HepG2 (cell line): ENCODE data around the gene AARS2. TPM values are rescaled to one million over a fixed set of nuclear protein-coding genes. Genes with fewer than 3 reads are reported as not detected.

Source experiments
- ATF3 ChIP-seq: sonication (generic); formaldehyde crosslinking; IDR thresholded peaks from 2 replicates; pipeline ENCODE4 v1.4.0; 2020; ENCODE audit warnings: missing genetic modification reagents
- CREB1 ChIP-seq, 2 experiments: fragments of 450-650 bp in 1 of 2; IDR thresholded peaks; 2 replicates each; pipeline ENCODE4 v1.6.1; 2016 to 2017; ENCODE audit warnings: control low read depth in 1 of 2, mild to moderate bottlenecking in 1 of 2, missing compliant biosample characterization in 1 of 2, missing genetic modification characterization in 1 of 2
- CSRNP1 ChIP-seq: sonication (generic); formaldehyde crosslinking; IDR thresholded peaks from 2 replicates; pipeline ENCODE4 v1.8.1; 2023; ENCODE audit warnings: mild to moderate bottlenecking, missing genetic modification reagents
- FOXM1 ChIP-seq: sonication (generic); formaldehyde crosslinking; IDR thresholded peaks from 2 replicates; pipeline ENCODE4 v1.5.0; 2020; ENCODE audit warnings: missing genetic modification reagents
- ISL2 ChIP-seq: sonication (generic); formaldehyde crosslinking; IDR thresholded peaks from 2 replicates; pipeline ENCODE4 v1.5.0; 2020; ENCODE audit warnings: missing genetic modification reagents
- JDP2 ChIP-seq: sonication (generic); formaldehyde crosslinking; IDR thresholded peaks from 2 replicates; pipeline ENCODE4 v1.8.1; 2022; ENCODE audit warnings: missing genetic modification reagents, borderline replicate concordance
- NR2F6 ChIP-seq, 2 experiments: IDR thresholded peaks; 2 replicates each; pipeline ENCODE4 v1.6.1; 2016; ENCODE audit warnings: antibody characterized with exemption in 1 of 2, mild to moderate bottlenecking in 1 of 2
- PHF21A ChIP-seq: sonication (generic); formaldehyde crosslinking; IDR thresholded peaks from 2 replicates; pipeline ENCODE4 v1.5.0; 2020; ENCODE audit warnings: mild to moderate bottlenecking, missing genetic modification reagents
- PITX1 ChIP-seq: sonication (generic); formaldehyde crosslinking; IDR thresholded peaks from 2 replicates; pipeline ENCODE4 v1.5.1; 2020; ENCODE audit warnings: mild to moderate bottlenecking, missing genetic modification reagents
- RBM22 ChIP-seq: fragments of 200-400 bp; formaldehyde crosslinking; optimal IDR thresholded peaks from 2 replicates; pipeline ENCODE3; 2017; ENCODE audit warnings: mild to moderate bottlenecking, low read length, moderate library complexity
- RFX3 ChIP-seq: IDR thresholded peaks from 2 replicates; pipeline ENCODE4 v1.6.1; 2016; ENCODE audit warnings: missing biosample characterization, missing genetic modification reagents
- RNF219 ChIP-seq: sonication (generic); formaldehyde crosslinking; IDR thresholded peaks from 2 replicates; pipeline ENCODE4 v1.5.0; 2020; ENCODE audit warnings: mild to moderate bottlenecking, missing genetic modification reagents
- SMAD1 ChIP-seq: sonication (generic); formaldehyde crosslinking; IDR thresholded peaks from 2 replicates; pipeline ENCODE4 v1.4.0; 2020; ENCODE audit warnings: missing genetic modification reagents, low read depth, mild to moderate bottlenecking, borderline replicate concordance
- ZBTB38 ChIP-seq: sonication (generic); formaldehyde crosslinking; IDR thresholded peaks from 2 replicates; pipeline ENCODE4 v1.5.1; 2020; ENCODE audit warnings: mild to moderate bottlenecking, missing genetic modification reagents
- ZC3H13 ChIP-seq: sonication (generic); formaldehyde crosslinking; IDR thresholded peaks from 2 replicates; pipeline ENCODE4 v1.8.1; 2023; ENCODE audit warnings: mild to moderate bottlenecking, missing genetic modification reagents, moderate library complexity
- ZMYM4 ChIP-seq: sonication (generic); formaldehyde crosslinking; IDR thresholded peaks from 2 replicates; pipeline ENCODE4 v1.8.1; 2023; ENCODE audit warnings: mild to moderate bottlenecking, missing genetic modification reagents
- ZNF232 ChIP-seq: sonication (generic); formaldehyde crosslinking; IDR thresholded peaks from 2 replicates; pipeline ENCODE4 v1.4.0; 2020; ENCODE audit warnings: missing genetic modification reagents, borderline replicate concordance
- ZNF383 ChIP-seq: sonication (generic); formaldehyde crosslinking; IDR thresholded peaks from 2 replicates; pipeline ENCODE4 v1.4.0; 2020; ENCODE audit warnings: missing genetic modification reagents, mild to moderate bottlenecking, borderline replicate concordance
- ZNF609 ChIP-seq: sonication (generic); formaldehyde crosslinking; IDR thresholded peaks from 2 replicates; pipeline ENCODE4 v1.4.0; 2020; ENCODE audit warnings: mild to moderate bottlenecking, missing genetic modification reagents, borderline replicate concordance
- ZNF616 ChIP-seq: sonication (generic); formaldehyde crosslinking; IDR thresholded peaks from 2 replicates; pipeline ENCODE4 v1.5.0; 2020; ENCODE audit warnings: low read depth, mild to moderate bottlenecking, missing genetic modification reagents
- polyA plus RNA-seq, 8 experiments: library from polyadenylated mRNA; depleted of rRNA in 3 of 8; stranded (reverse) in 7 of 8; unstranded in 1 of 8; fragments of >200 nt; fragmentation: Illumina TruSeq in 4 of 8; extraction: Trizol in 4 of 8; gene quantifications; 2 replicates each; pipeline versions ENCODE4 v1.2.1 to v1.2.3, GENCODE V29; 2011 to 2016; ENCODE audit warnings: low read depth in 4 of 8, missing spikeins in 1 of 8, mixed read lengths in 1 of 8; ENCODE audit not compliant: insufficient read depth in 1 of 8
- total RNA-seq, 5 experiments: library from RNA; depleted of rRNA; stranded (reverse); fragments of >200 nt; fragmentation: Illumina TruSeq; extraction: Trizol; gene quantifications; 2 replicates each; pipeline ENCODE4 v1.2.3, GENCODE V29; 2016; ENCODE audit warnings: low read depth in 1 of 5

The AARS2 gene
- total and polyA plus RNA-seq, 2 of the 13 experiments (the other 11 are each of a cell fraction or from before 2014, with no cell fraction given), result 7.5 to 24.1 TPM

- TF ChIP-seq ZNF232 (CRISPR knock-in tag) (no peak; the same call in 1 of the 2 replicates), ATF3 (no peak), NR2F6 (IDR thresholded peaks at IDR 0.05) (0 out of 2 replicates have a peak, but pooled peaks have one; percentile 26), NR2F6 (CRISPR knock-in tag; IDR thresholded peaks at IDR 0.05) (no peak), ZBTB38 (CRISPR knock-in tag) (0 out of 2 replicates have a peak, but pooled peaks have one; percentile 41), FOXM1 (CRISPR knock-in tag) (no peak), ZNF383 (0 out of 2 replicates have a peak, but pooled peaks have one; percentile 8), RBM22 (peak; percentile 75), PHF21A (CRISPR knock-in tag) (peak; percentile 73), CREB1 (IDR thresholded peaks at IDR 0.05) (peak; percentile 54; the same call in 1 of the 2 replicates), CREB1 (CRISPR knock-in tag; IDR thresholded peaks at IDR 0.05) (no peak), ISL2 (CRISPR knock-in tag) (peak; percentile 75; the same call in 1 of the 2 replicates), ZC3H13 (CRISPR knock-in tag) (peak; percentile 93), JDP2 (no peak; the same call in 1 of the 2 replicates), CSRNP1 (CRISPR knock-in tag) (peak; percentile 91; the same call in 1 of the 2 replicates), RFX3 (CRISPR knock-in tag) (no peak), PITX1 (CRISPR knock-in tag) (peak; percentile 67), SMAD1 (CRISPR knock-in tag) (peak; percentile 66), ZNF609 (CRISPR knock-in tag) (peak; percentile 74), ZNF616 (CRISPR knock-in tag) (peak; percentile 79), ZMYM4 (CRISPR knock-in tag) (peak; percentile 88; the same call in 1 of the 2 replicates), RNF219 (CRISPR knock-in tag) (no peak)
Observed at GRCh38 chr6:44257025-44257752, 56.0 kb downstream of the AARS2 start, which contains the start of gene SLC35B2 (continued).
